ENCODE data around the gene IP6K3. TPM values are rescaled to one million over a fixed set of nuclear protein-coding genes. Genes with fewer than 3 reads are reported as not detected.

IP6K3 gene
- total and polyA plus RNA-seq, 12 donors: 0.06 to 1.6 (median 0.71) TPM; not detected in 3

DNA sequence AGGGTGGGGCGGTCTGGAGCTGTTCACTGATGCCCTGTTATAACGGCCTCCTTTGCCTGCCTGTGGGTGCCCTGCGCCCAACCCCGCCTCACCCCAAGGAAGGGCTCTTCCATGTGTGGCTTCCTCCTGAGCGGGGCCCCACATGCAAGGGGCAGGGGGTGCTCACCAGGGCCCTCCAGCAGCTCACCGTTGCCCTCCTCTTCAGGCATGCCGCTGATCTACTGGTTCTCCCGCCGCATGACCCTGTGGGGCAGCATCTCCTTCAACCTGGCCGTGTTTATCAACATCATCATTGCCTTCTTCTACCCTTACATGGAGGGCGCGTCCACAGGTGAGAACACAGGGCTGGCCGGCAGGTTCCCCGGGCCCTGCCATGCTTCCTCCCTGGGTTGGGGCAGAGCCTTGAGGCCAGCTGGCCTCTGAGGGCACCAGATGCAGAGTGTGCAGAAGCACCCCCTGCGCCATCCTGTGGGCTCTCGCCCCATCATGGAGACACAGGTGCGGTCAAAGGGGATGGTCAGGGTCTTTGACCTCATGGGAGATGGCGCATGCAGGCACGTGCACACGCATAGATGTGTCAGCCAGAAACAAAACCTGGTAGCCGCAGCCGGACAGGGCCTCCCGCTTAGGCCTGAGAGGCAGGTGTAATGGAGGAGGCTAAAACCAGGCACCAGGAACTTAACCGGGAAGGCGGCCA is 58.1 kb downstream of the IP6K3 start:
- no peak for DNase-seq
- Histone ChIP-seq H3K27me3 (no peaks in the 10 kb centered on the region), H3K36me3 (replicated peaks in 1 of 2) (peaks cover 0 to 74% of the 10 kb centered on the region in 2 donors), H3K4me3 (no peak overlapping the region), H3K4me1 (replicated peaks in 1 of 2) (peaks cover 0 to 4% of the 10 kb centered on the region in 2 donors), H3K27ac (no peak overlapping the region), H3K9me3 (replicated peaks in 1 of 3) (no peaks in the 10 kb centered on the region)
- intact Hi-C loops (cut with DNase I): no loop called here
- TF ChIP-seq POLR2A (IDR thresholded peaks at IDR 0.05): no peak
- TF ChIP-seq, protein P1, sequence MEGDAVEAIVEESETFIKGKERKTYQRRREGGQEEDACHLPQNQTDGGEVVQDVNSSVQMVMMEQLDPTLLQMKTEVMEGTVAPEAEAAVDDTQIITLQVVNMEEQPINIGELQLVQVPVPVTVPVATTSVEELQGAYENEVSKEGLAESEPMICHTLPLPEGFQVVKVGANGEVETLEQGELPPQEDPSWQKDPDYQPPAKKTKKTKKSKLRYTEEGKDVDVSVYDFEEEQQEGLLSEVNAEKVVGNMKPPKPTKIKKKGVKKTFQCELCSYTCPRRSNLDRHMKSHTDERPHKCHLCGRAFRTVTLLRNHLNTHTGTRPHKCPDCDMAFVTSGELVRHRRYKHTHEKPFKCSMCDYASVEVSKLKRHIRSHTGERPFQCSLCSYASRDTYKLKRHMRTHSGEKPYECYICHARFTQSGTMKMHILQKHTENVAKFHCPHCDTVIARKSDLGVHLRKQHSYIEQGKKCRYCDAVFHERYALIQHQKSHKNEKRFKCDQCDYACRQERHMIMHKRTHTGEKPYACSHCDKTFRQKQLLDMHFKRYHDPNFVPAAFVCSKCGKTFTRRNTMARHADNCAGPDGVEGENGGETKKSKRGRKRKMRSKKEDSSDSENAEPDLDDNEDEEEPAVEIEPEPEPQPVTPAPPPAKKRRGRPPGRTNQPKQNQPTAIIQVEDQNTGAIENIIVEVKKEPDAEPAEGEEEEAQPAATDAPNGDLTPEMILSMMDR (IDR thresholded peaks at IDR 0.05): no peak
- WGBS, 4 donors: 90 to 92% (median 91%) methylated on average over 19 to 25 of the region's 25 CpGs

DNA sequence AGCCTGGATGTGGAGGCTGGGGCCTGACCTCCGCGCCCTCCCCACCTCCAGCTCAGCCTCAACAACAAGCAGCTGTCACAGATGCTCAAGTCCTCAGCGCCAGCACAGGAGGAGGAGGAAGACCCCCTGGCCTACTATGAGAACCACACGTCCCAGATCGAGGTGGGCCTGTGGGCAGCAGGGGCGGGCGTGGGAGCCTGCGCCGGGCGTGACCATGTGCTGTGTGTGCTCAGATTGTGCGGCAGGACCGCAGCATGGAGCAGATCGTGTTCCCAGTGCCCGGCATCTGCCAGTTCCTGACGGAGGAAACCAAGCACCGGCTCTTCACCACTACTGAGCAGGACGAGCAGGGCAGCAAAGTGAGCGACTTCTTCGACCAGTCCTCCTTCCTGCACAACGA is 58.7 kb downstream of the IP6K3 start:
- no peak overlapping the region for H3K27ac ChIP-seq
- H3K27me3 ChIP-seq: no peaks in the 10 kb centered on the region
- H3K9me3 ChIP-seq (replicated peaks in 1 of 3): no peaks in the 10 kb centered on the region
- TF ChIP-seq, protein P1 (IDR thresholded peaks at IDR 0.05): no peak
- no peak for TF ChIP-seq POLR2A (IDR thresholded peaks at IDR 0.05)
- intact Hi-C loops (cut with DNase I): no loop called here
- no peak for DNase-seq
- H3K4me3 ChIP-seq: no peak overlapping the region
- H3K36me3 ChIP-seq (replicated peaks in 1 of 2): peaks cover 0 to 70% of the 10 kb centered on the region in 2 donors
- 90 to 96% (median 95%) methylated on average over 7 to 20 of the region's 20 CpGs for WGBS, 4 donors
- peaks cover 3 to 9% of the 10 kb centered on the region in 2 donors for H3K4me1 ChIP-seq (replicated peaks in 1 of 2)

DNA sequence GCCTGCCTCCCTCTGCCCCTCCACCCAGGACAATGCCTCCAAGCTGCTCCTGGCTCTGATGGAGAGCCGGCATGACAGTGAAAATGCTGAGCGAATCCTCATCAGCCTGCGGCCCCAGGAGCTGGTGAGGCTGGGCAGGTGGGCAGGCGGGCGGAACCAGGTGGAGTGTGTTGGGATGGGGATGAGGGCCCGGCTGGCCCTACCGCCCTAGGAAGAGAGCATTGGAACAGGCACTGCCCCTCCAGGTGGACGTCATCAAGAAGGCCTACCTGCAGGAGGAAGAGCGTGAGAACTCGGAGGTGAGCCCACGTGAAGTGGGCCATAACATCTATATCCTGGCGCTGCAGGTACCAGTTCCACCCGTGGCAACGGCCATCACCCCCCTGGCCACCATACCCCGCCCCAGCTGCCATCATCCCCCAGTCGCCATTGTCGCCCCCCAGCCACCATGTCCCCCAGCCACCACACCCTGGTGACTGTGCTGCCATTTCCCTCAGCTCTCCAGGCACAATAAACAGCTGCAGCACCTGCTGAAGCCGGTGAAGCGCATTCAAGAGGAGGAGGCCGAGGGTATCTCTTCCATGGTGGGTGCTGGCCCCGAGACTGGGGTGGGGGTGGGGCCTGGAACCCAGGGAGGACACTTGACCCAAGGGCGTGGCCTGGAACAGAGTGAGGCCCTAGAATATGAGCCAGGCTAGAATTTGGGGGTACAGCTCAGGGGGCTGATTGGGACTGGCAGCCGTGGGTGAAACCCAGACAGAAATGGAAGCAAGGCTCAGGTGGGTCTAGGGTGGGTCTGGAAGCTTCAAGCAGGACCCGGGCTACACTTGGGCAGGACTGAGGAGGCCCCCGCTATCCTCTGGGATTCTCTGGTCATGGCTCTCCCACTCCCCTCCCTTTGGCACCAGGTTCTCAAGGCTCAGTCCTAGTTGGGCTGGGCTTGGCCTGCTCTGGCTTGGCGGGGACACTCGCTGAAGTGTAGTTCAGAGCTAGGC is 59.4 kb downstream of the IP6K3 start:
- Histone ChIP-seq H3K9me3 (replicated peaks in 1 of 3) (no peaks in the 10 kb centered on the region), H3K4me3 (no peak overlapping the region), H3K36me3 (replicated peaks in 1 of 2) (peaks cover 0 to 64% of the 10 kb centered on the region in 2 donors), H3K4me1 (replicated peaks in 1 of 2) (peaks cover 3 to 9% of the 10 kb centered on the region in 2 donors), H3K27ac (no peak overlapping the region), H3K27me3 (no peaks in the 10 kb centered on the region)
- intact Hi-C loops (cut with DNase I): no loop called here
- TF ChIP-seq, protein P1 (IDR thresholded peaks at IDR 0.05): no peak
- no peak for TF ChIP-seq POLR2A (IDR thresholded peaks at IDR 0.05)
- DNase-seq: no peak
- 93 to 97% (median 94%) methylated on average over 15 to 27 of the region's 27 CpGs for WGBS, 4 donors

DNA sequence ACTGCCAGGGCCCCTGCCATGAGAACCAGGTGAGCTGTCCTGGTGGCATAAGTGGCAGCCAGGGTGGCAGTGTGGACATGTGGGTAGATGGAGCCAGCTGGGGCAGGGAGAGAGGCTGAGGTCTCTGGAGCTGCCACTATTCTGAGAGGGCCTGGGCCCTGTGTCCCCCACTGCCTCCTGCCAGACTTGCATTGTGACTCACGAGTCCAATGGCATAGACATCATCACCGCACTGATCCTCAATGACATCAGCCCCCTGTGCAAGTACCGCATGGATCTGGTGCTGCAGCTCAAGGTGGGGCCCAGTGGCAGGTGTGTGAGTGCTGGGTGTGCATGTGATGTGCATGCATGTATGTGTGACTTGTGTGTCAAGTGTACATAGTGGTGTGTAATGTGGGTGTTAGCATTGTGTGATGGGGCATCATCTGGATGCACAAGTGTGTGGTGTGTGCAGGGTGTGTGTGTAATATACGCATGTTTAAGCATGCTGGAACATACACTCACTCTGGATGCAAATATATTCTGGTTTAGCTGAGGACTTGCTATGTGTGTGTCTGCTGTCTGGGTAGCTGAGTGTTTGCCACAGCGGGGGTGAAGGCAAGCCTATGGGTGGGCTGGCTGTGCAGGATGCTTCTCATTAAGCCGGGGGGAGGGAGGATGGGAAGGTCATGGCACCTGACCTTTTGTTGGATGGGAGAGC is 60.3 kb downstream of the IP6K3 start:
- Histone ChIP-seq H3K27ac (no peak overlapping the region), H3K4me3 (no peak overlapping the region), H3K36me3 (replicated peaks in 1 of 2) (peaks cover 0 to 55% of the 10 kb centered on the region in 2 donors), H3K27me3 (no peaks in the 10 kb centered on the region), H3K4me1 (replicated peaks in 1 of 2) (peaks cover 3 to 9% of the 10 kb centered on the region in 2 donors), H3K9me3 (replicated peaks in 1 of 3) (no peaks in the 10 kb centered on the region)
- intact Hi-C loops (cut with DNase I): no loop called here
- TF ChIP-seq, protein P1 (IDR thresholded peaks at IDR 0.05): no peak
- TF ChIP-seq POLR2A (IDR thresholded peaks at IDR 0.05): no peak
- WGBS, 4 donors: 53 to 83% (median 71%) methylated on average over 3 to 6 of the region's 6 CpGs
- DNase-seq: no peak

Data from adrenal gland (tissue), 12 donors.